Nephron progenitor cell (in vitro differentiated cells): ENCODE data around the gene FAM170B.

Experiments used
- DNase-seq: peaks from one replicate; pipeline ENCODE4 v3.0.0; 2021
- H3K27ac Mint-ChIP-seq: 2 replicates; pipeline ENCODE4 v1.8.0; 2021; ENCODE audit warnings: mild to moderate bottlenecking, moderate library complexity, mixed read lengths
- H3K27me3 Mint-ChIP-seq: 2 replicates; pipeline ENCODE4 v1.8.0; 2021; ENCODE audit warnings: mild to moderate bottlenecking, low read depth, mixed read lengths; ENCODE audit not compliant: poor library complexity
- H3K36me3 Mint-ChIP-seq: 2 replicates; pipeline ENCODE4 v1.8.0; 2021; ENCODE audit warnings: low read depth, mixed read lengths
- H3K4me1 Mint-ChIP-seq: 2 replicates; pipeline ENCODE4 v1.8.0; 2021; ENCODE audit warnings: mixed read lengths
- H3K4me3 Mint-ChIP-seq: 2 replicates; pipeline ENCODE4 v1.8.0; 2021; ENCODE audit warnings: mild to moderate bottlenecking, moderate library complexity, mixed read lengths
- H3K9me3 Mint-ChIP-seq: 2 replicates; pipeline ENCODE4 v1.8.0; 2021; ENCODE audit warnings: mild to moderate bottlenecking, moderate library complexity, mixed read lengths
- CTCF ChIP-seq: fragments of 200-600 bp; sonication (generic); IDR thresholded peaks from 2 replicates; pipeline ENCODE4 v1.5.0; 2021; ENCODE audit warnings: antibody characterized with exemption

The FAM170B gene

DNA sequence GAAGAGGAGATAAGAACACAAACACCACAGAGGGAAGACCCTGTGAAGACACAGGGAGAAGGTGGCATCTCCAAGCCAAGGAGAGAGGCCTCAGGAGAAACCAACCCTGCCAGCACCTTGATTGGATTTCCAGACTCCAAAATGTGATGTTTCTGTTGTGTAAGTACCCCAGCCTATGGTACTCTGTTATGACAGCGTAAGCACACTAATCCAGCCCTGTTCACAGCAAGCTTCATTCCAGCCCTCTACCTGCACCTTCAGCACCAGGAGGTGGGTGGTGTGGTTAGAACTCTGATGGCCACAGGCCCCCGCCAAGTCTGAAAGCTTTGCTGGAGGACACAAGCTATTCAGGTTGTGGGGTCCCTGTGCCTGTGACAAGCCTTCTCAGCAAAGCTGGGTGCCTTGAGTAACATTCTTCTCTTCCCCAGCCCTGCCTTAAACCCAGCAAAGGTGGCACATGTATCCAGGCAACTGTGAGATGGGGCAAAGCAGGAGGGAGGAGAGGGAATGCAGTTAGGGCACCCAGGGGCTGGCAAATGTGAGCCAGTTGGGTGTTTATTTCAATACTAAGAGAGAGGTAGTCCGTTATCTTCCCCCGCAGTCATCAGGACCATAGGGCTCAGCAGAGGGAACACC lies 23.0 kb downstream of the FAM170B start:
- no peak for TF ChIP-seq CTCF
- Mint-ChIP-seq H3K4me3 (no peak overlapping the region), H3K4me1 (peaks cover 21% of the 10 kb centered on the region), H3K36me3 (no peaks in the 10 kb centered on the region), H3K9me3 (no peaks in the 10 kb centered on the region), H3K27me3 (peaks cover 40% of the 10 kb centered on the region), H3K27ac (no peak overlapping the region)
- no peak for DNase-seq

- Mint-ChIP-seq H3K4me1 (peaks cover 21% of the 10 kb centered on the region), H3K4me3 (no peak overlapping the region), H3K36me3 (no peaks in the 10 kb centered on the region), H3K27me3 (peaks cover 44% of the 10 kb centered on the region), H3K27ac (no peak overlapping the region), H3K9me3 (no peaks in the 10 kb centered on the region)
- DNase-seq = no peak
- no peak for TF ChIP-seq CTCF
These were observed 24.0 kb downstream of the FAM170B start for GRCh38 chr10:49109669-49110340.

GRCh38 chr10:49108656-49109055 lies 25.2 kb downstream of the FAM170B start:
- no peak for DNase-seq
- Mint-ChIP-seq H3K36me3 (no peaks in the 10 kb centered on the region), H3K4me1 (peaks cover 21% of the 10 kb centered on the region), H3K27me3 (peaks cover 37% of the 10 kb centered on the region), H3K27ac (peak overlapping the region; percentile 74), H3K9me3 (no peaks in the 10 kb centered on the region), H3K4me3 (no peak overlapping the region)
- no peak for TF ChIP-seq CTCF

GRCh38 chr10:49107887-49108267 lies 25.9 kb downstream of the FAM170B start:
- H3K4me3 Mint-ChIP-seq = no peak overlapping the region
- TF ChIP-seq CTCF = no peak

DNA sequence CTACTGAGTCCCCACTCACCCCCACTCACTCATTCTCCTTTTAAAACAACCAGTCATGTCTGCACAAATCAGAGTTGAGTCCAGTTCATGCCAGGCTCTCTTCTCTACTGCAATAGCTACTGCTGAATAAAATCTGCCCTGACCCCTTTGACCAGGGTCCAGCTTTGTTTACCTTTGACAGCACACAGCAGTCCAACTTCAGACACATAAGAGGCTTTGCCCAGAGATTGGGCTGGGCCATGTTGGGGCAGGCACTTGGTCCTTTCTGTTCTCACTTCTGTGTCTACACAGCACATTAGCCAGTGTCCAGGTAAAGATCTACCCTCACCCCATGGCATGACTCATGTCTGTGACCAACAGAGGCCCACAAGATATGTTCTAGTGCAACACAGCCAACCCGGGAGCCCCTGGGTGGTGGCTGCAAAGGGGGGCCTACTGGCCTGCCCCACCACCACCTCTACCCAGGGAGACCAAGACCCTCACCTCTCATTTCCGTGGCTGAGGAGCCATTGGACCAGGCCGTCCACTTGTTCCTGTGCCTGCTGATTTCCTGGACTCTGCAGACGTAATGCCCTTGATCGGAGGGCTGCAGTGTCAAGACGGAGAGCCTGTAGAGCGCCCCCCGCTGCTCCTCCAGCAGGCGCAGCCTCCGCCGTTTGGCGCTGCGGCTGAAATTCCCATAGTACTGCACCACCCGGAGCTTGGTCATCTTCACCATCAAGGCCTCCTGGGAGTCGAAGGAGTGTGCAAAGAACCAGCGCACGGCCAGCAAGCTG lies 26.5 kb downstream of the FAM170B start:
- Mint-ChIP-seq H3K4me1 (peaks cover 21% of the 10 kb centered on the region), H3K4me3 (no peak overlapping the region), H3K27ac (no peak overlapping the region), H3K36me3 (no peaks in the 10 kb centered on the region), H3K27me3 (peaks cover 30% of the 10 kb centered on the region), H3K9me3 (no peaks in the 10 kb centered on the region)
- no peak for DNase-seq
- no peak for TF ChIP-seq CTCF

More at GRCh38 chr10:49107887-49108267, 25.9 kb downstream of the FAM170B start:
- Mint-ChIP-seq H3K27me3 (peaks cover 34% of the 10 kb centered on the region), H3K36me3 (no peaks in the 10 kb centered on the region), H3K9me3 (no peaks in the 10 kb centered on the region), H3K4me1 (peaks cover 21% of the 10 kb centered on the region), H3K27ac (no peak overlapping the region)
- no peak for DNase-seq
